GM19193 (cell line): ENCODE measurements around the gene RAPGEF1.

ENCODE experiments used
- POLR2A ChIP-seq: IDR thresholded peaks from 4 replicates; pipeline ENCODE4 v1.6.1; 2011; ENCODE audit not compliant: insufficient read depth, insufficient read length; ENCODE audit errors: extremely low read depth

Gene RAPGEF1

GRCh38 chr9:131739959-131740648 is at the start of gene RAPGEF1:
TSS of gene RAPGEF1 (minus strand) at chr9:131740076. CDS start at chr9:131739830, 246 bp downstream.
- no peak for TF ChIP-seq POLR2A

- TF ChIP-seq POLR2A, result no peak
These were observed 49.0 kb upstream of the RAPGEF1 start for GRCh38 chr9:131788851-131789250.

- no peak for TF ChIP-seq POLR2A
These were observed 48.0 kb upstream of the RAPGEF1 start for GRCh38 chr9:131787838-131788237.

- TF ChIP-seq POLR2A, result no peak
These were observed 45.0 kb upstream of the RAPGEF1 start for GRCh38 chr9:131784748-131785501.

- TF ChIP-seq POLR2A, result no peak
These were observed 41.2 kb upstream of the RAPGEF1 start for GRCh38 chr9:131781069-131781468.

- TF ChIP-seq POLR2A, result no peak
These were observed 36.6 kb upstream of the RAPGEF1 start for GRCh38 chr9:131776473-131776872.

GRCh38 chr9:131776036-131776435 is 36.2 kb upstream of the RAPGEF1 start:
- TF ChIP-seq POLR2A, result no peak

- no peak for TF ChIP-seq POLR2A
These were observed 34.8 kb upstream of the RAPGEF1 start for GRCh38 chr9:131774636-131775035.

GRCh38 chr9:131773911-131774379 is 34.1 kb upstream of the RAPGEF1 start:
- TF ChIP-seq POLR2A, result no peak

- TF ChIP-seq POLR2A, result no peak
These were observed 33.1 kb upstream of the RAPGEF1 start for GRCh38 chr9:131772940-131773339.

GRCh38 chr9:131771646-131772045 is 31.8 kb upstream of the RAPGEF1 start:
- TF ChIP-seq POLR2A, result no peak

GRCh38 chr9:131769361-131769760 is 29.5 kb upstream of the RAPGEF1 start:
- no peak for TF ChIP-seq POLR2A

GRCh38 chr9:131764568-131764967 is 24.7 kb upstream of the RAPGEF1 start:
- TF ChIP-seq POLR2A, result no peak

- TF ChIP-seq POLR2A, result no peak
These were observed 22.6 kb upstream of the RAPGEF1 start for GRCh38 chr9:131762356-131762932.

- no peak for TF ChIP-seq POLR2A
These were observed 19.3 kb upstream of the RAPGEF1 start for GRCh38 chr9:131759017-131759647.
